Mammary epithelial cell (primary cell): Measurements from ENCODE around the gene NFYA.

ENCODE experiments used
- EZH2 ChIP-seq: IDR thresholded peaks from 2 replicates; pipeline ENCODE4 v1.6.1; 2012; ENCODE audit warnings: low read length, inconsistent platforms, borderline replicate concordance
- TF ChIP-seq, protein P1 (sequence below), 2 donors: IDR thresholded peaks in 1 of 2; conservative IDR thresholded peaks in 1 of 2; 2 replicates each; pipeline ENCODE4 v1.5.1; 2011 to 2012; ENCODE audit warnings: inconsistent platforms in 2 of 2, low read length in 2 of 2, mild to moderate bottlenecking in 2 of 2, control low read depth in 1 of 2, low read depth in 1 of 2; ENCODE audit not compliant: insufficient read depth in 1 of 2; ENCODE audit errors: extremely low read depth in 1 of 2

DNA sequence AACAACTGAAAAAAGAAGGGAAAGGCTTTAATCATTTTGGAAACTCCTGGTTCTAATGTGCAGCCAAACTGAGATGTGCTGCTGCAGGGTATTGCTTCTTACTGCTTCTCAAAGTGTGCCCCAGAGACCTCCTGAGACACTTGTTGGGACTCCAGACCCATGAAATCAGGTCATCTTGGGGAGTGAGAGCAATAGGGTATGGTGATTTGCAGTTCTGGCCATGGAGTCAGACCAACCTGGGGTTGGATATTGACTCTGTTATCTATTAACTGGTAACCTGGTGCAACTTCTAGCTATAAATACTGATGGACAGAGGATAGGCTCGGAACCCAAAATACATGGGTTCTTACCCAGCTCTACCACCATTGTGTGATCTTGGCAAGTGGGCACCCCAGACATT, 26.7 kb upstream of the NFYA start:
- TF ChIP-seq, protein P1, sequence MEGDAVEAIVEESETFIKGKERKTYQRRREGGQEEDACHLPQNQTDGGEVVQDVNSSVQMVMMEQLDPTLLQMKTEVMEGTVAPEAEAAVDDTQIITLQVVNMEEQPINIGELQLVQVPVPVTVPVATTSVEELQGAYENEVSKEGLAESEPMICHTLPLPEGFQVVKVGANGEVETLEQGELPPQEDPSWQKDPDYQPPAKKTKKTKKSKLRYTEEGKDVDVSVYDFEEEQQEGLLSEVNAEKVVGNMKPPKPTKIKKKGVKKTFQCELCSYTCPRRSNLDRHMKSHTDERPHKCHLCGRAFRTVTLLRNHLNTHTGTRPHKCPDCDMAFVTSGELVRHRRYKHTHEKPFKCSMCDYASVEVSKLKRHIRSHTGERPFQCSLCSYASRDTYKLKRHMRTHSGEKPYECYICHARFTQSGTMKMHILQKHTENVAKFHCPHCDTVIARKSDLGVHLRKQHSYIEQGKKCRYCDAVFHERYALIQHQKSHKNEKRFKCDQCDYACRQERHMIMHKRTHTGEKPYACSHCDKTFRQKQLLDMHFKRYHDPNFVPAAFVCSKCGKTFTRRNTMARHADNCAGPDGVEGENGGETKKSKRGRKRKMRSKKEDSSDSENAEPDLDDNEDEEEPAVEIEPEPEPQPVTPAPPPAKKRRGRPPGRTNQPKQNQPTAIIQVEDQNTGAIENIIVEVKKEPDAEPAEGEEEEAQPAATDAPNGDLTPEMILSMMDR (conservative IDR thresholded peaks at IDR 0.05 in 1 of 2, IDR thresholded peaks at IDR 0.05 in 1 of 2; ENCODE audit: extremely low read depth in 1 of 2, insufficient read depth in 1 of 2, low read depth in 1 of 2, low read length in 2 of 2): no peak
- no peak for TF ChIP-seq EZH2
